GM19438 (cell line): Measurements from ENCODE around the gene PYDC1.
"Not testable (repeated sequence)": the region's sequence is repeated elsewhere in the genome, so short reads cannot be mapped to it uniquely, and the experiment has no call there.

Experiments used
- ATAC-seq: cut with Tn5 transposase; IDR thresholded peaks from one replicate; pipeline ENCODE4 v1.9.1; 2021; ENCODE audit warnings: low read depth; ENCODE audit not compliant: unreplicated experiment

PYDC1 gene

DNA sequence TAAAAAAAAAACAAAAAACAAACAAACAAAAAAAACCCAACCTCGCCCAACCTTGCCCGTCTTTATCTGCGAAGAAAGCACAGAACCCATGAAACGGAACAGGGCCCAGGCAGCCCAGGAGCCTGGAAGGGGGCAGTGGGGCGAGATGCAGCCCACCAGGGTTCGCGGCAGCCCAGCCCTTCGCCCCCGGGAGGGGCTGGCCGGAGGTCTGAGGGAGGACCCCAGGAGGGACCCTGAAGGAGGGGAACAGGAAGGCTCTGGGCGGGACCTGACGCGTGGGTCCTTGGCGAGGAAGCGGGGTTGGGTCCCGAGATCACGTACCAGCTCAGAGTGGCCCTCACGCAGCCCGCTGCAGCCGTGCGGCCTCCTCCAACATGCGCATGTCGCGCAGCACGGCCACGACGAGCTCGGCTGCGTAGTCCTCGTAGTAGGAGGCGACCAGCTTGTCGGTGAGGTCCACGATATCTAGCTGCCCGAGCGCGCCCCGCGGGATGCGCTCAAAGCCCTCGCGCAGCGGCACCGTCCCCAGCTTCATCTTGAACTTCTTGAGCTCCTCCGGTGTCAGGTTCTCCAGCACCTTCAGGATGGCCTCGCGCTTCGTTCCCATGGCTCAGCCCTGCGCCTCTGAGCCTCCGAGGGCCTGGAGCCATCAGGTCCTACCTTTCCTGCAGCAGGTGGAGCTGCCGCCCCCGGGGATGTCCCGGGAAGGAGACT is at the start of gene PYDC1:
TSS of gene PYDC1 (minus strand) at position 714 of the 714 bp plus-strand sequence. CDS start at position 607, 107 bp downstream.
- no peak for ATAC-seq

DNA sequence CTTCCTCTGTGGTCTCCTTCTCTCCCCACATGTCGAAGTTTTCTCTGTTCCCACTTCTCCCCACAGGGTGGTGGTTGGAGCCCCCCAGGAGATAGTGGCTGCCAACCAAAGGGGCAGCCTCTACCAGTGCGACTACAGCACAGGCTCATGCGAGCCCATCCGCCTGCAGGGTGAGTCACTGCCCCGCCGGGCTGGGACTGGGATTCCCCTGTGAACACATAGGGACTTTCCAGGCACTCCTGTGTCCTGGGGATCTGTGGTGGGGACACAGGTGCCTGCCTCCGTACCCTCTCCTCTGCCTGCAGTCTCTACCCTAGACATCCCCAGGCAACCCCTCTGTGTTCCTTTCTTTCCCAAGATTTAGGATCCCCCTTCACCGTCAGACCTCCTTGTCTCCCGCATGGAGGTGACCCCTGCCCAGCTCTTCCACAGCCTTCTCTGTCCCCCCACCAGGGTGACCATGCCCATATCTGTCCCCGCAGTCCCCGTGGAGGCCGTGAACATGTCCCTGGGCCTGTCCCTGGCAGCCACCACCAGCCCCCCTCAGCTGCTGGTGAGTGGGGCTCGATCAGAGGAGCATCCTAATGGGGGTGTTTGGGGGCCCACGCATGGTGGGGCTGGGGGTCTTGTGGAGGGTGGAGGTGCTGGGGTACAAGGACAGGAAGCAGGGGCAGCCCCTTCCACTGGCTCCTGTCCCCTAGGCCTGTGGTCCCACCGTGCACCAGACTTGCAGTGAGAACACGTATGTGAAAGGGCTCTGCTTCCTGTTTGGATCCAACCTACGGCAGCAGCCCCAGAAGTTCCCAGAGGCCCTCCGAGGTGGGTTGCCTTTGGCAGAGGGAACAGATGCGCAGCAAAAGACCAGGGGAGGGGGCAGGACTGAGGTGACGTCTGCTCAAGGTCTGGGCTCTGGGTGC is 48.7 kb upstream of the PYDC1 start:
- ATAC-seq, result no peak

GRCh38 chr16:31262084-31262483 is 45.1 kb upstream of the PYDC1 start:
- no peak for ATAC-seq

DNA sequence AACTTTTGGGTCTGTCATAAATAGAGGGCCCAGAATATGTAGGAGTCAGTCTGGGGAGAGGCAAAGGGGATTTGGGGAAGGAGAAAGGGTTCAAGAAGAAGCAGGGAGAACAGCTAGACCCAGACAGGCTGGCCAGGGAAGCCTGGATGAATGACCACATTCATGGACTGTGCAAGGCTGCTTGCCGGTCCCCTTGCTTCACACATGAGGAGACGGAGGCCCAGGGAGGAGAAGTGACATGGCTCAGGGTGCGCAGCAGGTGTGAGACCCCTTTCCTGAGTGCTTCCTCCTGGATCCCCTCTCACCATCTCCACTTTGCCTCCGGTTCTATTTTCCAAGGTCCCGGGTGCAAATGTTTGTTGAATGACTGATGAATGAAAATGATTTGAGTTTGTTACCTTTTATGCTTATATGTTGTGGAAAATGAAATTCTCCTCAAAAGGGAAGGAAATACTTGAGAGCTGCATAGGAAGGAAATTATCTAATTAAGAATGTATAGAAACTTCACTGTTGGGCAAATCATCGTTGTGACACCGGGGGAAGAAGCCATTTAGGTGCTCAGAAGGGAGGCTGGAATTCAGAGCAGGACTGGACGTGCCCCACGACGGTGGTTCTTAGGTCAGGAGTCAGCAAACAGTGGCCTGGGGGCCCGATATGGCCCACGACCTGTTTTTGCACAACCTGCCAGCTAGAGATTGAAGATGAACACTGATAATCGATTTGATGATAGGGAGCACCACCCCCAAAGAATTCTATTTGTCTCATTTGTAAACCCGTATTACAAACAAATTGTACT is 43.4 kb upstream of the PYDC1 start:
- ATAC-seq, result no peak

DNA sequence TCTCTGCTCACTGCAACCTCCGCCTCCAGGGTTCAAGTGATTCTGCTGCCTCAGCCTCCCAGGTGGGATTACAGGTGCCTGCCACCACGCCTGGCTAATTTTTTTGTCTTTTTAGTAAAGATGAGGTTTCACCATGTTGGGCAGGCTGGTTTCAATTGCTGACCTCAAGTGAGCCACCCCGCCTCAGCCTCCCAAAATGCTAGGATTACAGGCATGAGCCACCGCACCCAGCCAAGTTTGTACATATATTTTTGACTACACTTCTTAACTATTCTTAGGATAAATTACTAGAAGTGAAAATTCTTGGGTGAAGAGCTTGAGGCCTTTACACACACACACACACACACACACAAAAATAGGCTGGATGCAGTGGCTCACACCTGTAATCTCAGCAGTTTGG is 41.4 kb upstream of the PYDC1 start:
- ATAC-seq, result no peak

GRCh38 chr16:31256466-31256865 is 39.5 kb upstream of the PYDC1 start:
- ATAC-seq, result no peak

DNA sequence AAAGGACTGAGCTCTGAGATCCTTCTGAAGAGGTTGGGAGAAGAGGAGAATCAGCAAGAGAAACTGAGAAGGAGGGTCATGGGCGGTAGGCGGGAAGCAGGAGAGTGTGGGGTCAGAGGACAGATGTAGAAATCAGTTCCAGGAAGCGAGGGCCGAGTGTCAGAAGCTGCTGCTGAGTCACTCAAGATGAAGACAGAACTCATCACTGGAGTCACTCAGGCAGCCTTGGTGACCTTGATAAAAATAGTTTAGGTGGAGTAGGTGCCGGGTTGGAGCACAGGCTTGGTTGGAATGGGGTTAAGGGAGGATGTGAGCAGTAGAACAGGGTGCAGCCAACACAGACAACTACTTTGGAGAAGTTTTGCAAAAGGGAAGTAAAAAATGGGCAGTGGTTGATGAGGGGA is 36.7 kb upstream of the PYDC1 start:
- no peak for ATAC-seq

DNA sequence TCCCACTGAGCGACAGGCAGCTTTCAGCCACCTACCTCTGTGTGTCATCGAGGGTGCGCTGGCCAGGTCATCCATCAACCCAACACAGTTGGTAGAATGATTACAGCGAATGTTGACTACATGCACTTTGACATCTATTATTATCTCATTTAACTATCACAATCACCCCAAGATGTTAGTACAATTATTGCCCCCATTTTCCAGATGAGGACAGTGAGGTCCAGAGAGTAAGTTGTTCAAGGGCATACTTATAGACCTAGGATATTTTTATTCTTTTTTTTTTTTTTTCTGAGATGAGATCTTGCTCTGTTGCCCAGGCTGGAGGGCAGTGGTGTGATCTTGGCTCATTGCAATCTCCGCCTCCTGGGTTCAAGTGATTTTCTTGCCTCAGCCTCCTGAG is 34.5 kb upstream of the PYDC1 start:
- ATAC-seq, result no peak

DNA sequence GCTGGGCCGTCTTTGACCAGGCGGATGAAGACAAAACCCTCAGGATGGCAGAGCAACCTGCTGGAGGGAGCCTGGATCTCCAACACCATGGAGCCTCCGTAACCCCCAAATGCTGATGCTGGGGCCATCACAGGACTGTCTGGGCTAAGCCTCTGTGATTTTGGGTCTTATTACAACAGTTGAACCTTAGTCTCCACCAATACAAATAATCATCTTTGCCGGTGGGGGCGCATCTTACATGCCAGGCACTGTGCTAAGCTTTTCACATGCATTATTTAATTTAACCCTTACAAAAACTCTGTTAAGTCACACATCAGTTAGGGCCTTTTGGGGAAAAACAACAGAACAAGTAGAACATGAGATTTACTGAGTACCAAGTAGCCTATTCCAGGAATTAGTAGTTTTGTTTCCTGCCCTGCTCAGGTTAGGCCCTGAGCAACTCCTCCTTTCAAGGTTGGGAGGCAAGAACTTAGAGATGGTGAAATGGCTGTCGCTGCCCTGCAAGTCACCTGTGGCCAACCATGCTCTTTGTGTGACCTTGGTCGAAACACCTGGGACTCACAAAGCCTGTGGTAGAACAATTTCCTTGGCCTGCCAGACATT is 33.9 kb upstream of the PYDC1 start:
- no peak for ATAC-seq

DNA sequence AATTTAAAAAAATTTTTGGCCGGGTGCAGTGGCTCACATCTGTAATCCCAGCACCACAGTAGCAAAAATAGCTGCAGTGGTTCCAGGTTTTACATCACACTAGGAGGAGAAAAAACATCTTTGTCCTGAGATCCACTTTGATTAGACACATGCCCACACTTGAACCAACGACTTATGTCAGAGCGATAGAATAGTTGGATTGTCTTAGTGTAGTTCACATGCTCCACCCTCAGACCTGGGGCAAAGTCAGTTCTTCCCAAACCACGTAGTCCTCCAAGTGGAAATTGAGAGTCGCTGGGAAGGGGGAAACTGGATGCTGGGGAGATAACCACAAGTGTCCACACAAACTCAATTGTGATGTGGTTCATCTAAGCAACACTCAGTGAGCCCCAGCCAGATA is 31.4 kb upstream of the PYDC1 start:
- ATAC-seq, result no peak

DNA sequence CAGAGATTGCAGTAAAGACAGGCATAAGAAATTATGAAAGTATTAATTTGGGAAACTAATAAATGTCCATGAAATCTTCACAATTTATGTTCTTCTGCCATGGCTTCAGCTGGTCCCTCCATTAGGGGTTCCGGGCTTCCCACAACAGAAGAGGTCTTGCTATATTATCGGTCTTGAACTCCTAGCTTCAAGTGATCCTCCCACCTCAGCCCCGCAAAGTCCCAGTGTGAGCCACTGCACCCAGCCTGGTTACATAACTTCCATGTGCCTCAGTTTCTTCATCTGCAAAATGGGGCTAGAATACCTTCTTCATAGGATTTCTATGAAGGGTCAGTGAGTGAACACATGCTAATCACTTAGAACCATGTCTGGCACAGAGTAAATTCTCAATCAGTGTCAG is 29.4 kb upstream of the PYDC1 start:
- no peak for ATAC-seq

DNA sequence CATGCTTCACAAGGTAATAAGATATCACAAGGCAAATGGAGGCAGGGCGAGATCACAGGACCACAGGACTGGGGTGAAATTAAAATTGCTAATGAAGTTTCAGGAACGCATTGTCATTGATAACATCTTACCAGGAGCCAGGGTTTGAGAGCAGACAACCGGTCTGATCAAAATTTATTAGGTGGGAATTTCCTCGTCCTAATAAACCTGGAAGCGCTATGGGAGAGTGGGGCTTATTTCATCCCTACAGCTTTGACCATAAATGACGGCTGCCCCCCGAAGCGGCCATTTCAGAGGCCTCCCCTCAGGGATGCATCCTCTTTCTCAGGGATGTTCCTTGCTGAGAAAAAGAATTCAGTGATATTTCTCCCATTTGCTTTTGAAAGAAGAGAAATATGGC is 28.7 kb upstream of the PYDC1 start:
- not testable (repeated sequence) for ATAC-seq

DNA sequence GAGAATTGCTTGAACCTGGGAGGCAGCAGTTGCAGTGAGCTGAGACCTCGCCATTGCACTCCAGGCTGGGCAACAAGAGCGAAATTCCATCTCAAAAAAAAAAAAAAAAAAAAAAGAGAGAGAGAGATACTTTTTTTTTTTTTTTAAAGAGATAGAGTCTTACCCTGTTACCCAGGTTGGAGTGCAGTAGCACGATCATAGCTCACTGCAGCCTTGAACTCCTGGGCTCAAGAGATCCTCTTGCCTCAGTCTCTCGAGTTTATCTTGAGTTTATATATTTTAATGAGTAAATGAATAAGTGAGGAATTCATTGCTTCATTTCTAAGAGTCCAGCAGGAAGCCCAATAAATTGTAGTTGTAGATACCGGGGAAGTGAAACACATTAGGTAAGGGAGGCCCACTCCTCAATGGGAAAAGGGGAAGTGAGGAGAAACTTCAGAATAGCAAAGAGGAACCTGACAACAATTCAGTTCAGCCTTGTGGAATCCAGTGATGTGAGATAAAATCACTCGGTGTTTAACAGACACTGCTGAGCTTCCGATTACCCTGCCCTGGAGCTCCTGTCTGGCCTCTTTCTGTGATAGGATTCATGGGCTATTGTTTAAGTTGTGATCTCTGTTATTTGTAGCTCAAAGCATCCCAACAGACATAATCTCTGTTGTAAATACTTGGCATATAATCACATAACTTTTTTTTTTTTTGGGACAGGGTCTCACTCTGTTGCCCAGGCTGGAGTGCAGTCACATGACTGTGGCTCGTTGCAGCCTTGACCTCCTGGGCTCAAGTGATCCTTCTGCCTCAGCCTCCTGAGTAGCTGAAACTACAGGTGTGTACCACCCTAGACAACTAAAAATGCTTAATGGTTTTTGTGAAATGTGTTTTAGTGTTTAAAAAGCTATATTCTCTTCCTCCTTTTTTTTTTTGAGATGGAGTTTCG is 27.1 kb upstream of the PYDC1 start:
- ATAC-seq, result no peak

DNA sequence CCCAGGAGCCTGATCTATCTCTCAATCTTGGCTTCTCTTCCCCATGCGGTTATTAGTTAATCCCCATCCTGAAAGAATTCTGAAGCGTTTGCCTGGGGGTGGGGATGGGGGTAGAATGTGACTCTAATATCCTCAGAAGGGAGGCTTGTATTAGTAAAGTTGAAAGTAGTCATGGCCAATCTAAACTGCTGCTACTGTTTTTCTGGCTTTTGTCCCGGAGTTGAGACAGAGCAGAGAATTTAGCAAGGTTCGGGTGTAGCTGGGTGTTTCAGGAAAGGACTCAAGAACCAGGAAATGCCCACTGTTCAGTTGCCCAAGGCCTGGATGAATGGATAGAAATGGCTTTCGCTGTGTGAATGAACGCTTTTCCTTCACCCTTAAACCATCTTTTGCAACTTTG is 25.3 kb upstream of the PYDC1 start:
- ATAC-seq, result no peak

- no peak for ATAC-seq
Measured at GRCh38 chr16:31238041-31238440, 21.1 kb upstream of the PYDC1 start.

DNA sequence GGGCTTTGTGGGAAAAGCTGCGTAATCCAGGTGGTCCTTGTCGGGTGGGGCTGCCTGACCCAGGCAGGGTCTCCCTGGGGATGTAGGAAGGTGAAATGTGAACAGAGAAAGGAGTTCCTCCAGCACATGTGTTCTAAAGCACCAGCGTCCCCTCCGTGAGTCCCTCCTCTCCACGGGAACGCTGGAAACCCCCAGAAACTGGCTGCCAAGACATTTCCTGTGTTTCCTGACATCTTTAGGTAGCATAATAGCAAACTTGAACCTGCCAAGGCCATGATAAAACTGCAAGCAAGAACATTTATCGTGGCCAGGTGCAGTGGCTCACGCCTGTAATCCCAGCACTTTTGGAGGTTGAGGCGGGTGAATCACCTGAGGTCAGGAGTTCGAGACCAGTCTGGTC is 12.6 kb upstream of the PYDC1 start:
- ATAC-seq, result no peak

- no peak for ATAC-seq
Measured at GRCh38 chr16:31228206-31228605, 11.3 kb upstream of the PYDC1 start.

- ATAC-seq, result no peak
Measured at GRCh38 chr16:31225193-31225592, 8.3 kb upstream of the PYDC1 start.

- no peak for ATAC-seq
Measured at GRCh38 chr16:31224092-31224955, 7.4 kb upstream of the PYDC1 start.
